Activated naive CD4-positive, alpha-beta T cell treated with anti-CD3 and anti-CD28 coated beads, Interleukin-2, amount 50 U/mL, for 72 hours (primary cell): ENCODE results near the gene CEP170B. TPM values are rescaled to one million over a fixed set of nuclear protein-coding genes. Genes with fewer than 3 reads are reported as not detected.

ENCODE experiments used
- ATAC-seq, 2 donors: fragments of 150-1000 bp; cut with Tn5 transposase; 2 replicates each; pipeline ENCODE4 v1.10.0; 2021; ENCODE audit warnings: mild to moderate bottlenecking in 2 of 2, moderate library complexity in 2 of 2
- DNase-seq, 2 donors: peaks; one replicate each; pipeline ENCODE4 v3.0.0; 2021 to 2022; ENCODE audit warnings: low spot score in 2 of 2
- H3K27ac Mint-ChIP-seq, 2 donors: one replicate each; pipeline ENCODE4 v1.8.0; 2022; ENCODE audit warnings: mild to moderate bottlenecking in 2 of 2, mixed read lengths in 2 of 2
- H3K36me3 Mint-ChIP-seq, 2 donors: one replicate each; pipeline ENCODE4 v1.8.0; 2022; ENCODE audit warnings: mixed read lengths in 2 of 2
- H3K9me3 Mint-ChIP-seq, 2 donors: one replicate each; pipeline ENCODE4 v1.8.0; 2022; ENCODE audit warnings: mixed read lengths in 2 of 2
- total RNA-seq, 2 donors: library from RNA; stranded (reverse); gene quantifications; one replicate each; pipeline ENCODE4 v1.2.3, GENCODE V29; 2022

CEP170B gene
- 1 to 10 TPM; 6.0 to 9.4 TPM for total RNA-seq

DNA sequence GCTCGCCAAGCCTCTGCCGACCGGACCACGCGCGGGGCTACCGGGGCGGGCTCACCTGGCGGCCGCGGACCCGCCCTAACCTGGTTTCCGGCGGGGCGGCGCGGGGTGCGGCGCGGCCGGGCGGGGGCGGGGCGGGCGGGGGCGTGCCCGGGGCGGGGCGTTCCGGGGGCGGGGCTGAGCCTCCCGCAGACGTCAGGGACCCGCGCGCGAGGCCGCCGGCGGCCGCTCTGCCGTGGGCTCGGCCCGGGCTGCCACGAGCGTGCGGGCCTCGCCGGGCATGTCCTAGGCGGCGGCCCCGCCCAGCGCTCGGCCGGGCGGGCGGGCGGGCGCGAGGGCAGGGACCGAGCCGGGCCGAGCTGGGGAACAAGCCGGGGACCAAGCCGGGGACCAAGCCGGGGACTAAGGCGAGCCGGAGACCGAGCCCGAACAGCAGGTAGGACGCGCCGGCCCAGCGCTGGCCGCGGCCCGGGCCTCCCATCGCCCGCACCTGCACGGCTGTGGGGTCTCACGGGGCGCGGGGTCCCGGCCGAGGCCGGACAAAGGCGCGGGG, at the start of gene CEP170B:
TSS of gene CEP170B (plus strand) at position 188 of the 550 bp plus-strand sequence. CDS start 3,183 bp downstream, outside the sequence.
- peak in 1 of 2 donors; percentile 49 for DNase-seq
- peak within 1 kb of the TSS in 1 of 2 donors; percentile 18 for H3K27ac Mint-ChIP-seq
- H3K36me3 Mint-ChIP-seq: no peaks in the 10 kb centered on the region
- no peaks in the 10 kb centered on the region for H3K9me3 Mint-ChIP-seq
- peak; percentile 73 to 81 for ATAC-seq

DNA sequence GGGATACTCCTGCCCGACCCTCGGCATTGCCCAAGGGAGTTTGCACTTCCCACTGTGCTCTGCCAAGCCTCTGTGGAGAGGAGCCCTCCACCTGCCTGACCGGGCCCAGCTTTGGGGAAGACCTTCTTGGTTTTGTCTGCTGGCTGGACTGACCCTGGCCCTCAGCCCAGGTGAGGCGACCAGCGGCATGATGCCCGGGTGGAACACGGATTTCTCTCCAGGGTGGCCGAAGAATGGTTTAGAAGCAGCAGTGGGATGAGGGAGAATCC, 48.5 kb upstream of the CEP170B start:
- peak in 1 of 2 donors; percentile 2 for ATAC-seq
- DNase-seq: no peak
- H3K36me3 Mint-ChIP-seq: peaks cover 0 to 6% of the 10 kb centered on the region in 2 donors
- H3K9me3 Mint-ChIP-seq: no peaks in the 10 kb centered on the region
- peak overlapping the region; percentile 91 to 97 for H3K27ac Mint-ChIP-seq

DNA sequence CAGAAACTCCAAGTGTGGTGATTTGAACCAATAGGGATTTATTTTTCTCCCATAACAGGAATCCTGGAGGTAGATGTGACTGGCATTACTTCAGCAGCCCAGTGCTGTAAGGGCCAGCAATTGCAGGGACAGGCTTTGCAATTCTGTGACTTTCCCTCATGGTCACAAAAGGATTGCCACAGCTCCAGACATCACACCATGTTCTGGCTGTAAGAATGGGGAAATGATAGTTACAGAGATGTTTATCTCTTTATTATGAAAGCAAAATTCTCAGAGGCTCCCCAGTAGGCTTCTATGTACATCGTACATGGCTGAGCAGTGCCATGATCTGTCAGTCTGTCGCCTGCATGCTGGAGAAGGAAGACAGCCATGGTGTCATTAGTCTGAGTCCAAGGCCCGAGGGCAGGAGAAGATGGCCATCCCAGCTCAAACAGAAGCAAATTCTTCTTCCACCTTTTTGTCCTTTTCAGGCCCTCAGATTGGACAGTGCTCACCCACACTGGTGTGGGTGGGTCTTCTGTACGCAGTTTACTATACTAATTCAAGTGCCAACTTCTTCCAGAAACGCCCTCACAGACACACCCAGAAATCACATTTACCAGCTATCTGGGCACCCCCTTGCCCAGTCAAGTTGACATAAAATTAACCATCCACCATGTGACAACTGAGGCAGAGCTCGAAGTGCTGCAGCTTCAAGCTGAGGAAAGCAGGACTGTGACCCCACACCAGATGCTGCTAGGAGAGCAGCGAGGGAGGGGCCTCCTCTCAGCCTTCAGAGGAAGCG, 46.9 kb upstream of the CEP170B start:
- DNase-seq (no peak), ATAC-seq (no peak)
- Mint-ChIP-seq H3K9me3 (no peaks in the 10 kb centered on the region), H3K36me3 (peaks cover 0 to 6% of the 10 kb centered on the region in 2 donors), H3K27ac (no peak overlapping the region)

DNA sequence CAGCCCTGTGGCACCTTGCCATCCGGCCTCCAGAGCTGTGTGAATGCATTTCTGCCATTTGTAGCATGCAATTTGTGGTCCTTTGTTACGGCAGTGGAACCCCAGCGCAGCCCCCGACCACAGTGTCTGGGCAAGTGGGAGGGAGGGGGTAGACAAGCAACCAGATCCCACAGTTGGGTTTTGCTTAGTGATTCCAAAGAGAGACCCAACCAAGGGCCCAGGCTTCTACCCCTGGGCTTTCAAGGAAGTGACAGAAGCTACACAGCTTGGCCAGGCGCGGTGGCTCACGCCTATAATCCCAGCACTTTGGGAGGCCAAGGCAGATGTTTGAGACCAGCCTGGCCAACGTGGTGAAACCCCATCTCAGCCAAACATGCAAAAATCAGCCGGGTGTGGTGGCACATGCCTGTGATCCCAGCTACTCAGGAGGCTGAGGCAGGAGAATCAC, 46.3 kb upstream of the CEP170B start:
- Mint-ChIP-seq H3K36me3 (peaks cover 0 to 6% of the 10 kb centered on the region in 2 donors), H3K9me3 (no peaks in the 10 kb centered on the region), H3K27ac (no peak overlapping the region)
- no peak for DNase-seq
- ATAC-seq: no peak

DNA sequence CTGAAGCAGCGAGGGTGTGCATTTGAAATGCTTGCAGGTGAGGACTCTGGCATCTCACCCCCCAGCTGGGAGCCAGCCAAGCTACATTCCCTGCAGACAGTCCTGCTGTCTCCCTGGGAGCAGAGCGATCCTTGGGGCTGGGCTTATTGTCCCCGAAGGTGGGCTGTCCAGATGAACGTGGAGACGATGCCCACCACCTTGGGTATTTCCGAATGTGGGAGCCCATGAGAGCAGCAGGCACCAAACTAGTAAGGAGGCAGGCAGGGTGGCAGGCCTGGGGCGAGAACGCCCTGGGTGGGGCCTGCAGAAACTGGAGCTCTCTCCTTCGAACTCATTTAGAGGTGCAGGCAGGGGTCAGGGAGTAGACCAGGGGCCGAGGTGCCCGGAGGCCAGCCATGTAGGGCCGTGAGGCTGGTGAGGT, 45.7 kb upstream of the CEP170B start:
- H3K9me3 Mint-ChIP-seq: peaks cover 2 to 3% of the 10 kb centered on the region in 2 donors
- DNase-seq (peak in 1 of 2 donors; percentile 49), ATAC-seq (no peak)
- no peak overlapping the region for H3K27ac Mint-ChIP-seq
- peaks cover 0 to 6% of the 10 kb centered on the region in 2 donors for H3K36me3 Mint-ChIP-seq

DNA sequence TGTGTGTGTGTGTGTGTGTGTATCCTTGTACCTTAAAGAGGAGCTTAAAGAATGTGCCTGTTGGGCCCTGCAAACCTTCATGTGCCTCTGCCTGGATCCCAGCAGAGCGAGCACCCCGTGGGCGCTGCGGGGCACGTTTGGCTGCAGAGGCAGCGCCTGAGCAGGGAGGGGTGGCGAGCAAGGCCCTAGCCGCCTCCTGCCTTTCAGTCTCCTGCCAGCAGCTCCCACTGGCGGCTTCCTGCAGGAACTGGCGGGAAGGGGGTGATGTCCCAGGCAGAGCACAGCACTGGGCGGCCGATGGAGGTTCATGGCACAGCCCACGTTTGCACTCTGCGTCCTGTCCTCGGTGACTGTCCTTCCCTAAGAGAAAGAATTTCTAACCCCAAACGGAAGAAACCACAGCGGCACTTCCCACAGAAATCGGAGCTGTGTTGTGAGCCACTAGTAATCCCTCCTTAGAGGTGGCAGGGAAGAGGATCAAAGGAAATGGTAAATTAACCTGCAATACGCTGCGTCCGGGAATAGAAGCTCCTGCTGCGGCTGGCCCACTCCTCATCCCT, 44.3 kb upstream of the CEP170B start:
- no peak overlapping the region for H3K27ac Mint-ChIP-seq
- peaks cover 0 to 13% of the 10 kb centered on the region in 2 donors for H3K36me3 Mint-ChIP-seq
- H3K9me3 Mint-ChIP-seq: peaks cover 9% of the 10 kb centered on the region in 2 donors
- peak in 1 of 2 donors; percentile 37 for DNase-seq
- no peak for ATAC-seq

DNA sequence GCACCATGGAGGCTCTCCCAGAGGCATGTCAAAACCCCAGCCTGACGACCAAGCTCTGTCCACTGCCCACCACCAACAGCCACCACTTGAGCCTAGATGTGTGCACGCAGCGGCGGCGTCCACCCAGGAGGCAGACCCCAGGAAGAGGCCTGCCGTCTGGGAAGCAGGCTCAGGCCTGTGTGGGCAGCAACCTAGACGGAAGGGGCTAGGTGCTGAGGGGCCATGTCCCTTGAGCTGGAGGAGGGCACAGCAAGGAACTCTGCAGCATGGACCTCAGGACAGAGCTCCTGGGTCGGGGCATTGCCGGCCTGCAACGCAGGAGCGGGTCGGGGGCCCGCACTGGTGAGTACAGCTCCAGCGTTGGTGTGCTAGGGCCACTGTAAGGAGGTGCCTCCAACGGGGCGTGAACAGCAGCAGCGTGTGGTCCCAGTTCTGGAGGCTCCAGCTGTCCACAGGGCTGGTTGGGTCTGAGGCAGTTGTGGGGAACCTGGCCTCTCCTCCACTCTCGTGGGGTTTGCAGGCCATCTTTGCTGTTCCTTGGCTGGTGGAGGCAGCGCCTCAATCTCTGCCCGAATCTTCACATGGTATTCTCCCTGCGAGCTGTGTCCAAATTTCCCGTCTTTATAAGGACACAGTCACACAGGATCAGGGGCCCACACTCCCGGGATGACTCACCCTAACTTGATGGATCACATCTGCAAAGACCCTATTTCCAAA, 43.7 kb upstream of the CEP170B start:
- Mint-ChIP-seq H3K9me3 (peaks cover 9% of the 10 kb centered on the region in 2 donors), H3K36me3 (peaks cover 0 to 13% of the 10 kb centered on the region in 2 donors), H3K27ac (no peak overlapping the region)
- DNase-seq (peak in 1 of 2 donors; percentile 50), ATAC-seq (no peak)

DNA sequence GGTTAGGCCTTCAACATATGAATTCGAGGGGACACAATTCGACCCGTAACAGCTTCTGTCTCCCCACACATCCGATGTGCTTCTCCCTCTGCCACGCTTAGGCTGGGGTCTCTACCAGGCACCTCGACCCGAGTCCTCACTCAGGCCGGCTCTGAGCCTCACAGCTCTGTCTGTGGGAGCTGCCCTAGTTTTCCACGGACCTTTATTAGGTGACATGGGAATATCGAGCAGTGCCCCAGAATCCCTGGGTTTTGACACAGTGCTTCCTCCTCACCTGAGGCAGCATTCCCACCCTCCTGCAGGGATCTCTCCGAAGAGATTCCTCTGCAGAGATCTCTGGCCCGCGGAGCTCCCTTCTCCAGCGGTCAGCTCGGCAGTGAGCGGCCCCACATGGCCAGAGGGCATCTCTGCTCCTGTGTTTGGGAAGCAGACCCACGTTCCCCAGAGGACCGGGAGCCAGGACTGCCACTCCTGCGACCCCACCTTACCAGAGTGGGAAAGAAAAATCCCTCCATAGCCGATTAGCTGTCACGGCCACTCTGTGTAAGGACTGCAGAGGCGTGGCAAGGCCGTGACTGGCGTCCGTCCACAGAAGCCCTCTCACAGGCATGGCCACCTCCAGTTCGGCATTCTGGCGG, 43.0 kb upstream of the CEP170B start:
- no peak overlapping the region for H3K27ac Mint-ChIP-seq
- peaks cover 0 to 7% of the 10 kb centered on the region in 2 donors for H3K36me3 Mint-ChIP-seq
- ATAC-seq (no peak), DNase-seq (peak in 1 of 2 donors; percentile 30)
- H3K9me3 Mint-ChIP-seq: peaks cover 9% of the 10 kb centered on the region in 2 donors

DNA sequence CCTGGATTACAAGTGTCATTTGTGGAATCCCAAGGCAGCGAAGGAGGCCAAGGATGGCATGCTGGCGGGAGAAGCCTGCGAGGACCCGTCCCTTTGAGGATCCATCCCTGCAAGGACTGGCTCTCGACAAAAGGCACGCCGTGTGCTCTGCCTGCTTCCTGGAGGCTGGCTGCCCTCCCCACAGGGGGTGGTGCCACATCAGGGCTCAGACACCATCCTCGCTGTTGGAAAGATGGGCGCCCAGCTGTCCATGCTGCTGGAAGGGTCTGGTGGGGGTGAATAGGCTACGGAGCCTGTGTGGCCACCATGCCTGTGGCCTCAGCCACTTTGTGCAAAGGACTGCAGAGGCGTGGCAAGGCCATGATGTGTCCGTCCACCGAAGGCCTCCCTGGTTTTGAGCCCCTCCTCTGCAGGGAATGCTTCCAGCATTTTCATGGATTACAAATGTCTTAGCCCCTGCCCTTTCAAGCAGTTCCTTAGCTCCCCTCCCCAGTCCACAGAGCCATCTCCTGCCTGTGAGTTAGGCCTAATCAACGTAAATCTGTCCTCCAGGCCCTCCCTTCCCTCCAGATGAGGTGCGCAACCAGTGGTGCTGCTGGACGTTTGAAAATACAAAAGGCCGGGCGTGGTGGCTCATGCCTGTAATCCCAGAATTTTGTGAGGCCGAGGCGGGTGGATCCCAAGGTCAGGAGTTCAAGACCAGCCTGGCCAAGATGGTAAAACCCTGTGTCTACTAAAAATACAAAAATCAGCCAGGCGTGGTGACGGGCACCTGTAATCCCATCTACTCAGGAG, 42.0 kb upstream of the CEP170B start:
- DNase-seq (peak in 1 of 2 donors; percentile 28), ATAC-seq (no peak)
- H3K9me3 Mint-ChIP-seq: peaks cover 9% of the 10 kb centered on the region in 2 donors
- H3K27ac Mint-ChIP-seq: no peak overlapping the region
- H3K36me3 Mint-ChIP-seq: peaks cover 0 to 7% of the 10 kb centered on the region in 2 donors

DNA sequence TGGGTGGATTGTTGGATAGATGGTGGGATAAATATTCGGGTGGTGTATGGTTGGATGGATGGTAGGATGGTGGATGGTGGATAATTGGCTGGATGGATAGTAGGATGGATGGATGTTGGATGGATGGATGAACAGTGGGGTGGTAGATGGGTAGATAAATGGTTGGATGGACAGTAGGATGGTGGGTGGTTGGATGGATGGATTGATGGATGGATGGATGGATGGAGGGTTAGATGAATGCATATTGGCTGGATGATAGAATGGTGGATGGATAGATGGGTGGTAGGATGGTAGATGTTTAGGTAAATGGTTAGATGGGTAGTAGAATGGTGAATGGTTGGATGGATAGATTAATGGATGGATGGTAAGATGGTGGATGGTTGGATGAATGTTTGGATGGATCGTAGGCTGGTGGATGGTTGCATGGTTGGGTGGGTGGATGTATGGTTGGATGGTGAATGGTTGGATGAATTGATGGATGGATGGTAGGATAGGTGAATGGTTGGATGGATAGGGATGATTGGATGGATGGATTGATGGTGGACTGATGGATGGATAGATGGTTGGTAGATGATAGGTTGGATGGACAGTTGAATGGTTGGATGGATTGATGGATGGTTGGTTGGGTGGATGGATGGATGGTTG, 40.6 kb upstream of the CEP170B start:
- Mint-ChIP-seq H3K27ac (no peak overlapping the region), H3K9me3 (peaks cover 9% of the 10 kb centered on the region in 2 donors), H3K36me3 (peaks cover 0 to 7% of the 10 kb centered on the region in 2 donors)
- DNase-seq: no peak
- ATAC-seq: no peak

DNA sequence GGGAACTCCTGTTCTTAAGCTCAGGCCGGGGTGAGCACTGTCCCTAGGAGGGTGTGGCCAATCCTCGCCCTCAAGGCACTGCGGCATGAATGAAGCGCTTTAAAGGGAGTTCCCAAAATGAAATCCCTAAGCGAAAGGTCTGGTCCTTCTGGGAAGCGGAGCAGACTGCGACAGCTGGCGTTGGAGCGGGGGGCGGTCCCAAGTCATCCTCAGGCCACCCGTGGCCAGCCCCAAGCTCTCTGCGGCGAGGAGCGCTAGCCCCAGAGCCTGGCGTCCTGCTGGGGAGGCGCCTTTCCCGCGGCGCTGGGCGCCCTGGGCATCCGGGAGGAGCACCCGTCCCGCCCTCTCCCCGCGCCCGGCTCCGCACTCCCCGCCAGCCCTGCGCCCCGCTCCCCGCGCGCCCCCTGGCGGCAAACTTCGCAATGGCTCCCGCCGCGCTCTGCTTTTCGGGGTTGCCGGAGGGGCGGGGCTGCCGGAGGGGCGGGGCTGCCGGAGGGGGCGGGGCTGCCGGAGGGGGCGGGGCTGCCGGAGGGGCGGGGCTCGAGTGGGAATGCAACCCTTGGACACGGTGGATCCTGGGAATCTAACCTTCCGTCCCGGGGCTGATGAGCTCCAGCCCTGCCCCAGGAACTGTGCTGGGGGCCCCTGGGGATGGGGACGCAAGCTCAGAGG, 38.7 kb upstream of the CEP170B start:
- DNase-seq (peak; percentile 93 to 100), ATAC-seq (peak; percentile 89 to 95)
- Mint-ChIP-seq H3K9me3 (peaks cover 9% of the 10 kb centered on the region in 2 donors), H3K36me3 (peaks cover 0 to 7% of the 10 kb centered on the region in 2 donors), H3K27ac (no peak overlapping the region)

DNA sequence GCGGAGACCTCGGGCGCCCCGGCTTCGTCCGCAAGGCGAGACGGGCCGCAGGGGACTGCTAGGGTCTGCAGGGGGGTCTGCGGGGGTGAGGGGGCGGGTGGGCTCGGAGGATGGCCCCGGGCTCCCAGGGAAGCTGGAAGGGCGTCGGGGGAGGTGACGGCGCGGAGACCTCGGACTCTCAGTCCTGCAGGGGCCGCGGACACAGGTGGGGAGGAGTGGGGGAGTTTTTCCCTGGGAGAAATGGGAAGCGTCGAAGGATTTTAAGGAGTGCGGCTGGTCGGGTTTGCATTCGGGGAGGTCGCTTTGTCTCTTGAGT, 38.2 kb upstream of the CEP170B start:
- ATAC-seq: no peak
- Mint-ChIP-seq H3K36me3 (peaks cover 0 to 7% of the 10 kb centered on the region in 2 donors), H3K27ac (no peak overlapping the region), H3K9me3 (peaks cover 9% of the 10 kb centered on the region in 2 donors)
- no peak for DNase-seq

DNA sequence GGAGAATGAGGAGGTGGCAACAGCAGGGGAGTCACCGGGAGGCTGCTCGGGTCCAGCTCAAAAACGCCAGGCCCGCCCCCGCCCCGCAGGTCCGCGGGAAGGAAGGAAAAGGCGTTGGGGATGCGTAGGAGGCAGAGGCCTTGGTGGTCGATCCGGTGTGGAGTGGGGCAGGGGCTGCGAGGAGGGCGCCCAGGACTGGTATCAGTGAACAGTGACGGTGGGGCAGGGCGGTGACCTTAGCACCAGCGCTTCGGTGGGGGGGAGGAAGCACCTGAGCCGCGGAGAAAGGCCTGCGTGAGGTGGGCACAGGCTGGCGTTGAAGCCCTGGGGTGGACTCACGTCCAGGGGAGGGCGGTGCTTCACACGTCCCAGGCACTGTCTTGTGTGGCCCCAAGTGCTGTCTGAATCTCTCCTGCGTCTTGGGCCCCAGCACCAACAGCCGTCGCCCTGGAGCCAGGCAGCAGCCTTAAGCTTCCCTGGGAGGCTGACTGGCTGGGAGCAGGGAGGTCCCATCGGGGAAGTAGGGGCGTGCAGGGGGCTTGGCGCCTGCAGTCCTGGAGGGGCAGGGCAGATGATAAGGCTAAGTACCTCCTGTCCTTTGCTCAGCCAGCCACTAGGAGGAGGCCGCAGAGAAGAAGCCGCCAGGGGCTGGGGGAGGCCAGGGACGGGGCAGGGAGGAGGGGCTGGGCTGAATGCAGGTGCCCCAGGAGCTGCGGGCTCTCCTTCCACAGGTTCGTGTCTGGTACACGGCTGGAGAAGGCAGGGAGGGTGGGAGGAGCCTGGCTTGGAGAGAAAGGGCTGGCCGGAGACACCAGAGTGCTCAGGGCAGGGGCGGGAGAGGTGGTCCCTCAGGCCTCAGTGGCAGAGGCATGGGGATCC, 37.7 kb upstream of the CEP170B start:
- peak; percentile 58 to 66 for DNase-seq
- Mint-ChIP-seq H3K36me3 (peaks cover 0 to 7% of the 10 kb centered on the region in 2 donors), H3K9me3 (peaks cover 9% of the 10 kb centered on the region in 2 donors), H3K27ac (no peak overlapping the region)
- ATAC-seq: peak; percentile 21 to 86

DNA sequence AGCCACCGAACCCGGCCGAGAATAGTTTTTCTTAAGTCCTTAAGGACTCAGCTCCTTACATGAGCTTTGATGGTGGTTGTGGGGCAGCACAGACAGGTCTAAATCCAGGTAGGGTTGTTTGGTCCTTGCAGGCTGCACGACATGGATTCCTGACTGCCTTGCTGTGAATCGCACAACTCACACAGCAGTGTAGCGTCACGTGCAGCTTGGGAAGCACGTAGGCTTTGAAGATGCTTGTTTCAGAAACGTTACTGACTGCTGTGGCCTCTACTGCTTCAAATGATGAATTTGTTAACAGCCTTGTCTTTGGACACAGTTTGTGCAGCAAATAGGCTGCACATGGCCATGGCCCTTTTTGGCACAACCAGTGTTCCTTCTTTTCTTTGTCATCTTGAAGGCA, 34.3 kb upstream of the CEP170B start:
- Mint-ChIP-seq H3K9me3 (no peaks in the 10 kb centered on the region), H3K27ac (no peak overlapping the region), H3K36me3 (no peaks in the 10 kb centered on the region)
- ATAC-seq (no peak), DNase-seq (no peak)
